Measurements from ENCODE around the gene AOX1.

DNA sequence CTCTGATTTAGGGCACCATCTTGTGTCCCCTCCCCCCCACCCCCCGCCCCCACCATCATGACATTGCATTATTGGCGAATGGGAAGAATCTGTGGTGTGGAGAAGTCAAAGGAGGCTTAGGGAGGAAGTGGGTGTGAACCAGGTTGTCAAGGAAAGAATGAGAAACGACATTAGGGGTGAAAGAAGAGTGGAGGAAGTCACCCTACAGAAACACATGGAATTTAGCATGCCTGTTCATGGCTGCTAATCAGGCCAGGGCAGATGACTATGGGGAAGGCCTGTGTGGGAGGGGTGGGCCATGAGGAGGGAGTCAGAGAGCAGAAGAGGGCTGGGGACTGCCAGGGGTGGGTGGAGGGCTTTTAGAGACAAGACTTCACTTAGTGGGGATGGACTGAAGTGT is 81.6 kb downstream of the AOX1 start:
- TF ChIP-seq, protein P1, sequence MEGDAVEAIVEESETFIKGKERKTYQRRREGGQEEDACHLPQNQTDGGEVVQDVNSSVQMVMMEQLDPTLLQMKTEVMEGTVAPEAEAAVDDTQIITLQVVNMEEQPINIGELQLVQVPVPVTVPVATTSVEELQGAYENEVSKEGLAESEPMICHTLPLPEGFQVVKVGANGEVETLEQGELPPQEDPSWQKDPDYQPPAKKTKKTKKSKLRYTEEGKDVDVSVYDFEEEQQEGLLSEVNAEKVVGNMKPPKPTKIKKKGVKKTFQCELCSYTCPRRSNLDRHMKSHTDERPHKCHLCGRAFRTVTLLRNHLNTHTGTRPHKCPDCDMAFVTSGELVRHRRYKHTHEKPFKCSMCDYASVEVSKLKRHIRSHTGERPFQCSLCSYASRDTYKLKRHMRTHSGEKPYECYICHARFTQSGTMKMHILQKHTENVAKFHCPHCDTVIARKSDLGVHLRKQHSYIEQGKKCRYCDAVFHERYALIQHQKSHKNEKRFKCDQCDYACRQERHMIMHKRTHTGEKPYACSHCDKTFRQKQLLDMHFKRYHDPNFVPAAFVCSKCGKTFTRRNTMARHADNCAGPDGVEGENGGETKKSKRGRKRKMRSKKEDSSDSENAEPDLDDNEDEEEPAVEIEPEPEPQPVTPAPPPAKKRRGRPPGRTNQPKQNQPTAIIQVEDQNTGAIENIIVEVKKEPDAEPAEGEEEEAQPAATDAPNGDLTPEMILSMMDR (IDR thresholded peaks at IDR 0.05; ENCODE audit: insufficient read depth, low read depth, low read length), result no peak
- TF ChIP-seq EZH2 (IDR thresholded peaks at IDR 0.05; ENCODE audit: insufficient read depth, low read length), result no peak
